Stimulated activated CD4-positive, alpha-beta T cell treated with anti-CD3 and anti-CD28 coated beads, Interleukin-1b, Interleukin-23, amount 100 ng/mL, for 1 hour (primary cell): ENCODE measurements around the gene SARDH.

Source experiments
- DNase-seq, 2 donors: peaks; one replicate each; pipeline ENCODE4 v3.0.0-alpha.2; 2020; ENCODE audit warnings: low read depth in 2 of 2

SARDH gene

DNA sequence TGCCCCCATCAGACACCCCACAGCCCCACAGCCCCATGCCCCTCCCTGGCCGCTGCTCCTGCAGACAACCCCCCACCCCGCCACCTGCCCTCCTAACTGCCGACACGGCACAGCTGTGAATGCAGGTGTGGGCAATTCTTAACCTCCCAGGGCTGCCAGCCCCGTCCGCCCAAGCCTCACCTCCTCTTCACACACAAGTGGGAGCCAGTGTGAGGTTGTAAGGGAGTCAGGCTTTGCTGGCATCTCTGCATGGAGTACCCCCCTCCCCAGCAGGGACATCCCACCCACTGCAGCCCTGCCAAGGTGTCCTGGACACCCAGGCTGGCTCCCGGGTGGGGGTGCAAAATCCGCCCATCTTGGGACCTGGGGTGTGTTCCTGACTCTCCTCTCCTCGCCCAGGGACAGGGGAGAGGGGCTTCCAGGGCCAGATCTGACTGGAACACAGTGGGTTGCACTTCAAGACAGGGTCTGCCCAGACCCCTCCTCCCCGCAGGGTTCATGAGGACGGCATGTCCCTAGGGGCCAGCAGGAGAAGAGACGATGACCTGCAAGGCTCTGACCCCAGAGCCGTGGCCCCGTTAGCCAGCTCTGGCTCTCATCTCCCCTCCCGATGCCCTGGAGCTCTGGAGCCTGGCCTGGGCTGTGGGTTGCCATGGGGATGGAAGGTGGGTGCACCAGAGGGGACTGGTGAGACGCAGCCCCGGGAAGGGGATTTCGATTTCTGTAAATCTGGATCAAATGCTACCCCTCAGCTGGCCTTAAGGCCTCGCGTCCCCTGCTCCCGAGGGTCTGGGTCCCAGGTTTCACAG, 34.4 kb downstream of the SARDH start:
- no peak for DNase-seq

DNA sequence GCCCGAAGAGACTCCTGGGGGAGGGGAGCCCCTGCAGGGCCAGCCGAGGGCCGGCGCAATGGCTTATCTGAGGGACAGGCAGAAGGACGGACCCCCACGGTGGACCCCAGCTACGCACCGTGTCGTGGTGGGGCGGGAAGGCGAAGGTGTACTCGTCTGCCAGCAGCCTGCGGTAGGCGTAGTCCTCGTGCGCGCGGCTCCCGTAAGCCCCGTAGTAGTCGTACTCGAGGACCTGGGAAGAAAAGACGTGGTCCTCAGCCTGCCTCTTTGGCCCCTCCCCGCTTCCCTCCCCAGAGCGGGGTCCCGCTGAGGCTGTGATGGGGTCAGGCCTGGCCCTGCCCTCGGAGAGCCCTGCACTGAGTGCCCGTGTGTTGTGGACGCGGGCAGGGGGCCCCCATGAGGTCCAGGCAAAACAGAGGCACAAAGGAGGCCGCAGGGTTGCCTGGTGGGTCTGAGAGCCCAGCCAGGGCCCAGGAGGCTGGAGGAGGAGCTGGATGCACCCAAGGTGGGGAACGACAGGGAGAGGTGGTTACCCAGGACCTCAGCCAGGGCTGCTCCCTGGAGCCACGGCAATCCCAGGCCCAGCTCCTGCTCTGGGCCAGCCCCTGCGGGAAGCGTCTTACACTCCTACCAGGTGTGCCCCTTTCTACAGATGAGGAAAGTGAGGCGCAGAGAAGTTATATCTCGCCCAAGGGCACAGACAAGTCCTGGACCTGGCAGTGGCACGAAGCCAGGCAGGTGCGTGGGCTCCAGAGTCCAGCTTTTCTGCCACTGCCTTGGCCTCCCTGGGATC, 35.2 kb downstream of the SARDH start:
- DNase-seq = no peak

DNA sequence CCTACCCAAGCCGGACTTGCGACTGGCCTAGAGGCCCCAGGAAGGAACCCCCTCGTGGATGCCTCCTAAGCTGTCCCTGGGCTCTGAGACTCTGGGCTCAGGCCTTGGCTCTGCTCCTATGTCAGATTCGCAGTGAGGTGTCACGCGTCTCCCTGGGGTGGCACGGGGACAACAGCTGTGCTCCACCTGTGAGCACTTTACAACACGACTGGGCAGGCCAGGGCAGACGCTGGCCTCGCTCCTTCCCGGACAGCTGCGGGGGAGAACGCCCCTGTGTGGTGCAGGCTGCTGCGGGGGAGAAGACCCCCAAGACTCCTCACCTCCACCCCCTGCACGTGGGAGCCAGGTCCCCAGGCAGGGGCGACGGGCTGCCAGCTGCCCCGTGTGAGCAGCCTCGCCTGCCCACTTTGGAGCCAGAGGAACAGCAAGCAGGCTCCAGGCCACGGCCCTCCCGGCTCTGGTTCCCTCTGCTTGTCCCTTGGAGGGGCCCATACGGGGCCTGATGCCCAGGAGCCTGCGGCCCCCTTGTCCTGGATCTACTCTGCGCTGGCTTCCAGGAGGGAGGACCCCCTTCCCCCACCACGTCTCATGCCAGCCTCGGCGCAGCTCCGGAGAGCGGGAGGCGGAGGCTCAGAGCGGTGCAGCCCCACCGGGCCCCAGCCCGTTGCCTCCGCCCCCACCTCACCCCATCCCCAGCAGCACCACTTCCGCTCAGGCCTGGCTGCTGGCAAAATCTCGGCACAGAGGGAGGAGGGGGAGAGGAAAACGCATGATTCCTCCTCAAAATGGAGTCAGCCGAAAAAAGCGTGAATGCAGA, 36.0 kb downstream of the SARDH start:
- DNase-seq = peak; percentile 24 to 41

DNA sequence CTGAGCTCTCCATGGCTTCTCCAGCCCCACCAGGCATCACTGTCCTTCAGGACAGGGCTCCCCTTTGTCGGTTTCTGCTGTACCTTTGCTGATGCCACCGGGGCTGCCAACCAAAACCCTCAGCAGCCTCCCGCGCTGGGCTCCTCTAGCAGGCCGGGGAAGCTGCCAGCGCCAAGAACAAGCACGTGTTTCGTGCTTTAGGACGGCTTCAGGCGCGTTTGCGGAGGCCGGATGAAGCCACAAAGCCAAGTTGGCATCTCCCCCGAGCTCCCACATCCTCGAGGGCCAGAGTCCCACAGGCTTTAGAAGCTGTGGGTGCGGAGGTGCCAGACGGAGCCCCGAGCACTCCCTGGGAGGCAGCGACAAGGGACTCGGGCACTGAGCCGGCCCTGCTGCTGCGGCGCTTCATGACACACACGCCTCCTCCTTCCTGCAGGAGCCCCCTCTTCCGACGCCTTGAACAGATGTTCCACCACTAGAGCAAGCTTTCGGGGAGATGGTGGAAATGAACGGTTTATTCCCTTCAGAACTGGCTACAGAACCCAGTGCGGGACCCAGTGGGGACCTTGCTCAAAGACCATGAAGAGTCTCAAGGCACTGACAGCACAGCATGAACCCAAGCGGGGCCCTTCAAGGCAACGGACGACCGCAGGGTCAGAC, 36.7 kb downstream of the SARDH start:
- no peak for DNase-seq

DNA sequence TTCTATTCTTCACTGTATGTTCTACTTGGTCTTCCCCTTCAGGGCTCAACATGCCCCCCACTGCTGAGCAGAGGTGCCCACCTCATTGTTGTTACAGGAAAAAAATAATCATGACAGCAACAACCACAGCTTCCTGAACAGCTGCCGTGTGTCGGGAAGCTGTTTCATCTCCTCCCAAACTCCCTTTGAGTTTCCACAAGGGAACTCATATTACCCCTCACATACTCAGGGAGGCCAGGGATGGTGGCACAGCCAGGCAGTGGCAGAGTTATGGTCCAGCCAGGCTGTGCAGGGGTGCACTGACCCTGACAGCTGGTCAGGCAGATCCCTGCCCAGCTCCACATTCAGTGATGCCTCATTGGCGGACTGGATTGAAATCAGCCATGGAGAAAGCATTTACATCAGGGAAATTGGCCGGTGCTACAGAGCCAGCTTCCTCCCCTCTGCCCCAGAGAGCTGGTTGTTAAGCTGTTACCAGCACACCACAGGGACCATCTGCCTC, 37.3 kb downstream of the SARDH start:
- no peak for DNase-seq

DNA sequence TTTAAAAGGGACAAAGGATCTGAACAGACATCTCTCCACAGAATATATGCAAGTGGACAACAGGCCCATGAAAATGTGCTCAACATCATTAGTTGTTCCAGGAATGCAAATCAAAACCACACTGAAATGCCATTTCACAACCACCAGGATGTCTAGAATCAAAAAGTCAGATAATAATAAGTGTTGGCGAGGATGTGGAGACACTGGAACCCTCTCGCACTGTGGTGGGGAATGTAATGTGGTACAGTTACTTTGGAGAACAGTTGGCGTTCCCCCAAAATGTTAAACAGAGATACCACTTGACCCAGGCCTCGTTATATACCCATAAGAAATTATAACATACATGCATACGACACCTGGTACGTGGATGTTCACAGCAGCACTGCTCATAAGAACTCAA, 38.6 kb downstream of the SARDH start:
- no peak for DNase-seq

DNA sequence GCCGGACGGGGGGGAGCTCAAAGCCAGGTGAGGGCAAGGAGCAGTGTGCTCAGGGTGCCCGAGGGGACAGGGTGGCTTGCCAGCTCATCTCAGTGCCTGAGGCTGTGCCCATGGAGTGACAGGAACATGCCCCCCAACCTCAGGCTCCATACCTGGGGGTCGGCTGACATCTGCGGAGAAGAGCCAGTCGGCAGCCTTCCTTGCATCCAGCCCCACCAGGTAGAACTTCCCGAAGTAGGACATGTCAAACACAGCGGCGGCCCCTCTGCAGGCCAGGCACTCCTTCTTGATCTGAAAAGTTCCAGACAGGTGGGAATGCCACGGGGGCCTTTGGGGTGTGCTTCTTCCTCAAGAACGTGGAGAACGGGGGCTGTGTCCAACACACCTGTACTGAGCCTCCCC, 42.1 kb downstream of the SARDH start:
- DNase-seq = no peak

DNA sequence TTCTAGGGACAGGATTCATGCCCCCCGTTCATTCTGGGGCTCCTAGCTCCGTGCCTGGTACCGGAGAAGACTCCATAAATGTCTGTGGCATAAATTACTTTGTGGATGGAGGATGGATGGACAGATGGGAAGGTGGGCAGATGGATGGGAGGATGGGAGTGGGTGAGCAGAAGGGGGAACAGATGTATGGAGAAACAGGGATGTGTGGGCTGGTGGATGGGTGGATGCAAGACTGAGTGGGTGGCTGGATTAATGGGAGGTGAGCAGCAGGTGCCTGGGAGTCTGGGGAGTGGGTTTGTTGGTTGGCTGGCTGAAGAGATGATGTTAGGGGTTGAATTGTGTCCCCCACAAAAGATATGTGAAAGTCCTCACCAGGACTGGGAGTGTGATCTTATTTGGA, 43.5 kb downstream of the SARDH start:
- DNase-seq = no peak

DNA sequence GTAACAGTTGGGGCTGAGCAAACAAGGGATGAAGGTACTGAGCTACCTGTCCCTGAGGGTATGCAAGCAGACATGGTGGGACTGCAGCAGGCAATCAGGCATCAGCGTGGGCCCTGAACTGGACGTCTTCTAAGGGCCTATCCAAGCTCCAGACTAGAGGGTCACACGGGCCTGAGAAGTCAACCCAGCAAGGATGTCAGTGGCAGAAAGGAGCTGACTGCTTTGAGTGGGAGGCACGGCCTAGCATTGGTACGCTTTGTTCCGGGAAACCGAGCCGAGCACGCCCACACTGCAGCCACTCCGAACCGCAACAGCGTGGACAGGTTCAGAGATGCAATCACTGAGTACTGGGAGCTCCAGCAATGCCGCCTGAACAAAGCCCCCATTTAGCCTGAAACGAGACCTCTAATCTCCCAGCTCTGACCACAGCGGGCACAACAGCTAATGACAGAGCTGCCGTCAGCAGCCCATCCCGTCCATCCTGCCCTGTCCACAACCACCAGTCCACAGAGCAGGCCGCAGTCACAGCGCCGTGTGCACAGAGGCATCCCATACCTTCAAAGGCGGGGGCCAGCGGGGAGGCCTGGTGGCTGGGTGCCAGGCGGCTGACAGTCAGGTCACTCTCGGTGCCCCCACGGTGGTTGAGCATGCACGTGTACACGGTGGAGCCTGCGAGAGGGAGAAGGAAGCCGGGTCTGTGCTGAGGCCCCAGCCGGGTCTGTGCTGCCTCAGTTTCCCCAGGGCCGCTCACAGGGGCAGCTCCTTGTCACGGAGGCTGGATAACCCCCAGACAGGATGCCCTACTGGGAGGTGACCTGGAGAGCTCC, 44.2 kb downstream of the SARDH start:
- DNase-seq = no peak

DNA sequence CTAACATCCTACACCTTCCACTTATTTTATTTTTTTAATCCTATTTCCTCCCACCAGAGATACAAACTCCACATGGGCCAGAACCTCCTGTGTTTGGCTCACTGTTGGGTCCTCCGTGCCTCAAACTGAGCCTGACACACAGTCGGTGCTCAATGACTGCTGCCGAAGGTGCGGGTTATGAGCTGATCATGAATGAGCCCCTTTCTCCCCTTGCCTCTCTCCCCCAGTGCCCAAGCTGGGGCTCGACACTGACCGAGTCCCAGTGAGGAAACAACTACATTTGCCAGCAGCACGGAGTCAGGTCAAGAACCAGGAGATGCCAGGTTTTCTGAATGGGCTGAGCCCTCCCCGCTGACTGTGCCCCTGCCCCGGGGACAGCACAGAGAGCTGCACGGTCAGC, 45.0 kb downstream of the SARDH start:
- no peak for DNase-seq

DNA sequence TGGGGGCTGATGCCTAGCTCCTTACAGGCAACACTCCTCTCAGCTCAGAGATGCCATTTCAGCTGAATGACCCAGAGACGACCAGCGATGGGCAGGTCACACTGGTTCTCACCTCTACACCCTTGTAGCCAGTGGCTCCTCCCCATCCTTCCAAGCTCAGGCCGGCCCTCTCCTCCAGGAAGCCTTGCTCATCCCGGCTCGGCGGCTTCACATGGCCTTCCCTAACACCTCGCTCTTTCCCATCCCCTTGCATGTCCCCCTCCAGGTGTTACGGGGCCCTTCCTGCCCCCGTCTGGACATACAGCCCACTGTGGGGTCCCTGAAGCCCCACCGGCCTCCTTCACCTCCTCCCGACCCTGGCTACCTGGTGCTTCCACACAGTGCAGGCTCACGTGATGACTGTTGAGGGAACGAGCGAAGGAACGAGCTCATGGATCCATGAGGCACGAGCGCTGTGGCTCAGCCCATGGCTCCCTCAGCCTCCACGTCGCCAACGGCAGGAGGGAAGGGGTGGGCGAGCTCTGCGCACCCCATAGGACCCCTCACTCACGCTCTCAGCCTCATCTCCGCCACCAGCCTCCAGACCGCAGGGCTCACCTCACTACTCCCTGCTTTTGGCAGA, 45.7 kb downstream of the SARDH start:
- DNase-seq = no peak

DNA sequence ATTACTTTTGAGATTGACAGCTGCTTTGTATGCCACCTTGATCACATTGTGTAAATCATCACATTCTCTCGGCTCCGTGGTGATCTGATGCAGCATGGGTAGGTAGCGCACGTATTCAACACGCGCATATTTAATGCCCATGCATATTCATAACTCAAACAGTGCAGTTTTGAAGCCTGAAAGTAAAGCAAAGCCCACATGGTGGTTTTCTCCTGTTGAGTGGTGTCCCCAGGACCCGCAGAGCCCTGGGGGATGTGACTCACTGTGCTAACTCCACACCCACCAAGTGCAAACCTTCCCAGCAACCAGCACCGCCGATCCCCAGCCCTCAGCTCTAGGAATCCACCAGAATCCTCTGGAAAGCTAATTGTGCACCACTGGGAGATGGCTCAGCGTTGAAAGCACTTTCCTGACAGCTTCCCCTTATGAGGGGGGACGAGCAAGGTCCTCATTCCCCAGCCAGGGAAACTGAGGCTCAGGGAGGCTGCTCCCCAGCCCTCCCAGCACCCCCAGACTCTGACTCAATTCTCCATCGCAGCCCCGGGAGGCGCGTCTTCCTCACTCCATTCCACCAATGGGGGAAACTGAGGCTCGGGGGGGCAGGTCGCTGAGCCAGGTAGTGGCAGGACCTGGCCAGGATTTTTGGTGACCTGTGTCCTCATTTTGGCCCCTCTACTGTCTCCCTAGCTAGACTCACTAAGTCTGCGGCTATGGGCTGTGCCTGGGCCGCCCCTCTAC, 46.4 kb downstream of the SARDH start:
- DNase-seq = no peak

DNA sequence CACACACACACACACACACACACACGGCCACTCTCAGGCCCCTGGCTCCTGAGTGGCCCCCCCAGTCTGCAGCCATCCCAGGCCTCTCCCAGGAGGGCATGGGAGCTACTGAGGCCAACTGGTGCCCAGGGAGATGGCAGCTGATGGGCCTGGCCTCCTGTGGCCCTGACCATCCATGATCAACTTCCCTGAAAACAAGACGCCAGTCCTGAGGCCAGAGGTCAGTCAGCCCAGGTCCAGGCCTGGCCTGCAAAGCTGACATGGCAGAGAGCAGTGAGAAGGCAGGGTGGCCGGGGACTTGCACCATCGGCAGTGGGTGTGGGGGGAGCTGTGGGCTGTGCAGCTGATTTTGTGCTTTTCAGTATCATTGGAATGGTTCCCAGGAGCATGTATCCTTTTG, 47.0 kb downstream of the SARDH start:
- DNase-seq = no peak

DNA sequence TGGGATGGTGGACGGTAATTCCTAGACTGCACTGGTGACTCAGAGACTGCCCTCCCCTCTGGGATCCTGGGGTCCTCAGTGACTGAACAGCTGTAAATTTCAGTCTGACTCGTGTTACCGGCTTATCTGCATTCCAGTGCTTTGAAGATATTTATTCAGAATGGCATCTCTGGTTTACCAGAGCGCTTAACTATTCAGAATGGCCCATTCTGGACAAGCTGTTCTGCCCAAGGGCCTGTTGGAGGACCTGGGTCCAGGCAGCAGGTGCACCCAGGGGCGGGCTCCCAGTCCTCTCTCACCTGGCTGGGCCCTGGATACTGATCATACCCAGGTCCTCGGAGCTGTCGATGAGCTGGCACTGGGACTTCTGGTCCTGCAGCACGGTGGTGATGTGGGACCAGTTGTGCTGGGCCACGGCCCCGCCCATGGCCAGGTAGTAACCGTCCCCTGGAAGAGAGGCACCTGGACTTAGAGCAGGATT, 48.0 kb downstream of the SARDH start:
- no peak for DNase-seq

DNA sequence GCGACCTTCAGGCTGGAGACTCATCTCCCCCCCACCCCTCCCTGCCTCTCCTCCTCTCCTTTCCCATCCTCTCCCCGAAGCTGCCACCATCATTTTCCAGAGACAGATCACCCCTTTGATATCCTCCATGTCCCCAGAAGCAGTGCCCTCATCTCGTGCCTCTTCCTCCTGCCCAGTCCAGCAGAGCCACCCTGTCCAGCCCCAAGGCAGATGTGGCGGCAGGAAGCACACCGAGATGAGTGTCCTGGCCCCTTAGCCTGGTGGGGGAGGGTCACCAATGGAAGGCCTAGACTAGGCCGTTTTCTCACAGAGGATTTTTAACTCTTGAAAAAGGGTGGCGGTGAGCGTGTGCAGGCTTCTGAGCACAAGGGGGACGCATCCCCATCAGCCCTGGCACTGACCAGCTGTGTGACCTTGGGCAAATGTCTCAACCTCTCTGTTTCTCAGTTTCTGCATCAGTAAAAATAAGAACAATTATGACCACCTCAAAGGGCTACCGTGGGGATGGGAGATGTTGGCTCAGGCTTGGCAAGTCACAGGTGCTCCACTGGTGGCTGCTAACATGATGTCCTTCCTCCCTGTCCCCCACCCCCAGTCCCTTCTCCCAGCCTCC, 48.9 kb downstream of the SARDH start:
- no peak for DNase-seq

DNA sequence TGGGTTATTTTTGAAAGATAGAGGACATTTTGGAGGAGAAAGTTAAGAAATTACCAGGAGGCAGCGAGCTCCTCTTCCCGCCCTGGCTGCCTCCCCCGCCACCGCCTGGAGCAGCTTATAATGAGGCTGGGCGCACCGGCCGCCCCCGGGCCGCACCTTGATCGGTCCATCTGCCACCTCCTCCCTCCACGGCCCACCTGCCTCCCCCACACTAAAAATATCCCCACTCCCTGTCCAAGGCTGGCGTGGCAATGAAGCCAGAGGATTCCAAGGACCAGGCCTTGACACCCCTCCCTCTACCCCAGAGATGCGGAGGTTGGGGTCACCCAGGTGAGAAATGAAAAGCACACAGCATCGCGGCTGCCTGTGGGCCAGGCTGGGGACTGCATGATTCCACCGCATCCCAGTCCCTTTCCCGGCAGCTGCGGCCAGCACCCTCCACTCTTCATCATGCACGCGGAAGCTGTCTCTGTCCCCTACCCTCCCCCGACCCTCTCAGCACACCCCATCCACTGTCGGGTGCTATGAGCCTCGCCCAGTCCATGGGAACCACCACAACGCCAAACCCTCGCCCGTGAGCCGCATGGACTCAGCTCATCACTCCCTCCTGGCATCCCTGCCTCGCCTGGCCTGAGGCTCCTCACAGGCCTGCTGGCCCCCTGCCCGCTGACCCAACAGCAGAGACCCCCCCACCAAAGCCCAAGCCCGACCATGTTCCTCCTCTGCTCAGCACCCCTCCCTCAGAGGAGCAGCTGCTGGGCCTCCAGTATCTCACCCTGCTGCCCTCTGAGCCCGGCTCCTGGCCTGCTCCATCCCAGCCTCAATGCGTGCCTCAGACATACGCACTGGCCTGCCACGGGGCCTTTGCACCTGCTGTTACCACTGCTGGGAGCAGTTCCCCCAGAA, 50.0 kb downstream of the SARDH start:
- no peak for DNase-seq

DNA sequence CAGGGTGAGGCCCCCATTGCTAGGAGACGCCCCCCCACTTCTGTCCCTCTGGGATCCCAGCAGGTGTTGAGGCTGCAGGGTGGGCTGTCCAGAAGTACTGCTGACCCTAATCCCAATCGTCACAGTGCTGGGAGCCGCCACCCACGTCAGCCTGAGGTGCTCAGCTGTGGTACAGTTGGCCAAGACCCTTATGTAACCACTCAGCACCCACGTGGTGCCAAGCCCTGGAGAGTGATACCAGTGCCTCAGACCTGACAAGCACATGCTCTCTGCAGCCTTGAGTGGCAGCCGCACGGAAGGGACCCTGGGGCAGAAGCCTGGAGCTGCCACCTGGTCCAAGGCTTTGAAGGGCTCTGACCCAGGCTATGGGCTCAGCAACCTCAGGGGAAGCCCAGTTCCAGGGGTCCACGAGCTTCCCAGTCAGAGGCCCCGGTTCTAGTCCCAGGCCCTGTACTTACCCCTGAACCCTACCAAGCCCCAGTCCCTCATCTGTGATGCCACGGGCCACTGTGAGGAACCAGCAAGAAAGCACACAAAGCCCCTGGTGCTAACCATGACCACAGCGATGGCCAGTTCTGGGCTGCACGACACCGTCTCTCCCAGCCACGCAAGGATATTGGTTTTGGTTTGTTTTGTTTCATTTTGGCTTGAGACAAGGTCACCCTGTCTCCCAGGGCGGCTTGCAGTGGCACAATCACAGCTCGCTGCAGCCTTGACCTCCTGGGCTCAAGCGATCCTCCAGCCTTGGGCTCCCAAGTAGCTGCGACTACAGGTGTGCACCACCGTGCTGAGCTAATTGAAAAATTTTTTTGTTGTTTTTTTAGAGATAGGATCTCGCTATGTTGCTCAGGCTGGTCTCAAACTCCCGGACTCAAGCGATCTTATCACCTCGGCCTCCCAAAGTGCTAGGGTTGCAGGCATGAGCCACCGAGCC, 51.2 kb downstream of the SARDH start:
- DNase-seq = no peak
